Measurements from ENCODE around the gene CREB3L2.

The CREB3L2 gene

DNA sequence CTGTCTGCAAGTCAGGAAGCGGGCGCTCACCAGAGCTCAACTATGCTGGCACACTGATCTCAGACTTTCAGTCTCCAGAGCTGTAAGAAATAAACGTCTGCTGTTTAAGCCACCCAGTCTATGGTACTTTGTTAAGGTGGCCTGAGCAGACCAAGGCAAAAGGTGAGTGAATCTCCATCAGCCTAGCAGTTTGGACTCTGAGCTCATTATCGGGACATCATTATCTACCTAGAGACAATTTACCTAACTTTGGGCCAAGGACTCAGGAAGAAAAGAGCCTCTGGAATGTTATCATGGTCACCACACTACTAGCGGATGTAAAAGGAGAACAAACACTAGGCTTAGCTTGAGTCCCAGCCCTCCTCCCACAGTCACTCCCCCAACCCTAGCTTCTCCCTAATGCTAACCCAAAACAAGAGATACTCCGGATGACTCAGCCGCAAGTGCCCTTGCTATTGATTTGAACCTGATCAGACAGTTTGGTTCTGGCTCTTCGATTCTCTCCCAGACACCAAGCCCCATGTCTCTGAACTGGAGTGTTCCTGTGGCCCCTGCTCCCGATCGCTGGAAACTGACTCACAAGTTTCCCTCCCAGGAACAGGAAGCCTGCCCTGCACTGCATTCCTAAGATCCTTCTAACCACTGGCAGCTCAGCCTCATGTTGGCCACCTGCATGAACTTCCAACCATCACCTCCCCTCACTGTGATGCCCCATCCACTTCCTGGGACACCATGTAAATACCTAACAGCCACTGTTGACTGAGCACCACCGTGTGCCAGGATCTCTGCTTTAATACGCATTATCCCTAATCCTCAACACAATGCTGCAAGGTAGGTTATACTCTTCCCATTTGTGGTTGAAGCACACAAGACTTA, 34.5 kb downstream of the CREB3L2 start:
- no peaks in the 10 kb centered on the region for H3K36me3 ChIP-seq (ENCODE audit: control insufficient read depth, insufficient read depth, low read length, severe bottlenecking)
- no peak overlapping the region for H3K9ac ChIP-seq (ENCODE audit: low read length)
- H3K9me3 ChIP-seq (ENCODE audit: control insufficient read depth, low read length): no peaks in the 10 kb centered on the region
- no peaks in the 10 kb centered on the region for H3K27me3 ChIP-seq (replicated peaks; ENCODE audit: control insufficient read depth, insufficient read depth, low read length)
- DNase-seq (ENCODE audit: low read depth): no peak
- H3K4me3 ChIP-seq (ENCODE audit: low read length): no peak overlapping the region
- peaks cover 37% of the 10 kb centered on the region for H3K4me1 ChIP-seq (ENCODE audit: control insufficient read depth, insufficient read depth, low read length)

DNA sequence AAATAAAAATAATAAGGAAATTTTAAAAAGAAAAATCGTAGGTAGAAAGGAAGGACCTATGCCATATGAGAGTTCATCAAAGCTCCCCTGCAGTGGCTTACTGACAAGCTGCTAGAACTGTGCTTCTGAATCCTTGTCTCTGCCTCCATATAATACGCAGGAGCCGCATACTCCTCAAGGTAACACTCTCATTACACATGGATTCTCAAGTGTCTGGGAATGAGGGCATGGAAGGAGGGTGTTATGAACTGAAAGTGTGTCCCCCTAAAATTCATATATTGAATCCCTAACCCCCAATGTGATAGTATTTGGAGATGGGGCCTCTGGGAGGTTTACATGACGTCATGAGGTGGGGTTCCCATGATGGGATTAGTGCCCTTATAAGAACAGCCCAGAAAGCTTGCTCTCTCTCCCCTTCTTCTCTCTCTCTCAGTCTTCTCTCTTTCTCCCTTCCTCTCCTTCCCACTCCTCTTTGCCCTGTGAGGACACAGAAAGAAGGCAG, 35.2 kb downstream of the CREB3L2 start:
- H3K9me3 ChIP-seq (ENCODE audit: control insufficient read depth, low read length): no peaks in the 10 kb centered on the region
- no peaks in the 10 kb centered on the region for H3K36me3 ChIP-seq (ENCODE audit: control insufficient read depth, insufficient read depth, low read length, severe bottlenecking)
- H3K27me3 ChIP-seq (replicated peaks; ENCODE audit: control insufficient read depth, insufficient read depth, low read length): no peaks in the 10 kb centered on the region
- peaks cover 37% of the 10 kb centered on the region for H3K4me1 ChIP-seq (ENCODE audit: control insufficient read depth, insufficient read depth, low read length)
- H3K4me3 ChIP-seq (ENCODE audit: low read length): no peak overlapping the region
- DNase-seq (ENCODE audit: low read depth): no peak
- no peak overlapping the region for H3K9ac ChIP-seq (ENCODE audit: low read length)

DNA sequence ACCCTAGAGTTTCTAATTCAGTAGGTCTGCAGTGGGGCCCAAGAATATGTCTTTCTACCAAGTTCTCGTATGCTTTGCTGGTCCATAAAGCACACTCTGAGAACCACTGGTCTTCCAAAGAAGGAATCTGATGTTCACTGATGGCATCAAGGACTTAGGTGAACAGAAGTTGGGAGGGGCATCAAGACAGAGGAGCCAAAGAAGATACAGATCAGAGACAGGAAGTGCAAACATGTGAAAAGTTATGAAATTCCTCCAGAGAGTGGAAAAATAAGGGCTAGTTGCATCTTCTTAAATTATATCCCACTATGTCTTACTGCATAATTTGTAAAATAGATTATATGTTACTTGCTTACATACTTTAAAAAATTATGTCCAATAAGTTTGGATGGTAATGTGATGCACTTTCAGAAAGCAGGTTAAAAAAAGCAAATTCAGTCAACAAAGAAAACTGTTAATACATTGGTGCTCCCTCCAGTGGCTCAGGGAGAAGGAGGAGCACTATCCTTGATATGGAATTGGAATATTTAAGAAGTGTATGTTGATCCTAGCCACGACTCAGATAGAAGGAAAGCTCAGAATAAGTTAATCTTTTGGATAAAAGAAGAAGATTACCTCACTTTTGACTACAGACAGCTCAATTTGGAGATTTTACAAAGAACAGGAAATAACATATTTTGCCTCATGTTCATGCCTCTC, 35.8 kb downstream of the CREB3L2 start:
- Histone ChIP-seq H3K4me1 (ENCODE audit: control insufficient read depth, insufficient read depth, low read length) (peaks cover 34% of the 10 kb centered on the region), H3K4me3 (ENCODE audit: low read length) (no peak overlapping the region), H3K36me3 (ENCODE audit: control insufficient read depth, insufficient read depth, low read length, severe bottlenecking) (no peaks in the 10 kb centered on the region), H3K9me3 (ENCODE audit: control insufficient read depth, low read length) (no peaks in the 10 kb centered on the region), H3K27me3 (replicated peaks; ENCODE audit: control insufficient read depth, insufficient read depth, low read length) (no peaks in the 10 kb centered on the region), H3K9ac (ENCODE audit: low read length) (no peak overlapping the region)
- DNase-seq (ENCODE audit: low read depth): no peak

DNA sequence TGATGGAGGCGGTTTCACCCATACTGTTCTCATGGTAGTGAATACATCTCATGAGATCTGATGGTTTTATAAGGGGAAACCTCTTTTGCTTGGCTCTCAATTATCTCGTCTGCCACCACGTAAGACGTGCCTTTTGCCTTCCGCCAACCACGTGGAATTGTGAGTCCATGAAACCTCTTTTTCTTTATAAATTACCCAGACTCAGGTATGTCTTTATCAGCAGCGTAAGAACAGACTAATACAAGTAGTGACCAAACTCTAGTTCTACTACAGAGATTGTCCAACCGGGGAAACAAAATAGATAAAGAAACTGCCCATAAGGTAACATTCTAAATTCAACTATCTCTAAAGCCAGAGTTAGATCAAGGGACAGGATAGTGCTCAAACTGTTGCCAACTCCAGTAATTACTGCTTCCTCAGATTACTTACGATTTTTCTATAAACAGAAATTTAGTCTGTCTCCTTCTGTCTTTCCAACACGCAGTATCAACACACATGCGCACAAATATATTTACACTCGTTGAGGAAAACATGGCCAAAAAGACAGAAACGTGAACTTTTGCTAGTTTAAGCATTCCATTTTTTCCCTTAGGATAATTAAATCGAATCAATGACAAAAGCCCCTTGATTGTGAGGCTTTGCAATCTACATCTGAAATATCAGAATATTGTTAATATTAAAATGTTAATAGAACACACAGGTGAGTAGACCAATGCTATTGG, 36.9 kb downstream of the CREB3L2 start:
- Histone ChIP-seq H3K4me1 (ENCODE audit: control insufficient read depth, insufficient read depth, low read length) (peaks cover 23% of the 10 kb centered on the region), H3K9me3 (ENCODE audit: control insufficient read depth, low read length) (no peaks in the 10 kb centered on the region), H3K36me3 (ENCODE audit: control insufficient read depth, insufficient read depth, low read length, severe bottlenecking) (no peaks in the 10 kb centered on the region), H3K4me3 (ENCODE audit: low read length) (no peak overlapping the region), H3K9ac (ENCODE audit: low read length) (no peak overlapping the region), H3K27me3 (replicated peaks; ENCODE audit: control insufficient read depth, insufficient read depth, low read length) (no peaks in the 10 kb centered on the region)
- DNase-seq (ENCODE audit: low read depth): no peak

DNA sequence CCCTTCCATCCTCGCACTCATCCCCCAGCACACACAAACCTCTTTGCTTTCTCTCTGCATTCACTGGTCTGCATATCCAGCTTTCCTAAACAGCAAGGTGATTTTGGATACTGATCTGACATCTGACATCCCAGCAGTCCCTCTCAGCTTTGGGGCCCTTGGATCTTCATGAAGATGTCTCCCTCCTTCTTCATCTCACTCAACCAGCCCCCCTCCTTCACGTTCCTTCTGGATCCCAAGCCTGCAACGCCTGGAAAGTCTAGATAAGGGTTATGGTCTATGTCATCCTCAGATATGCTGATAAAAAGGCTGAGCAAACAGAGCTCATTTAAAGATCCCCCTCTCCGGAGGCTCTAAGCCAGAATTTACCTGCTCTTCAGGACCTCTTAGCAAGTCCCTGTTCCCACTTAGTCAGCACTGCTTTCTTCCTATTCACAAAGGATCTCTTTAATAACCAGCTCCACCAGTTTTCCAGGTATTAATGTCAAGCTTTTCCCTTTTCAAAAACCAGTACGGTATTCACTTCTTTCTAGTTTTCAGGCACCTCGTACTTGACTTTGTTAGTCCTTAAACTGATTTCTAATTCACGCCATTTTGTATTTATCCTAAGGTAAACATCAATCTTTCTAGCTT, 38.9 kb downstream of the CREB3L2 start:
- DNase-seq (ENCODE audit: low read depth): no peak
- H3K36me3 ChIP-seq (ENCODE audit: control insufficient read depth, insufficient read depth, low read length, severe bottlenecking): no peaks in the 10 kb centered on the region
- H3K27me3 ChIP-seq (replicated peaks; ENCODE audit: control insufficient read depth, insufficient read depth, low read length): no peaks in the 10 kb centered on the region
- H3K4me3 ChIP-seq (ENCODE audit: low read length): no peak overlapping the region
- no peak overlapping the region for H3K9ac ChIP-seq (ENCODE audit: low read length)
- no peaks in the 10 kb centered on the region for H3K9me3 ChIP-seq (ENCODE audit: control insufficient read depth, low read length)
- H3K4me1 ChIP-seq (ENCODE audit: control insufficient read depth, insufficient read depth, low read length): peaks cover 20% of the 10 kb centered on the region

DNA sequence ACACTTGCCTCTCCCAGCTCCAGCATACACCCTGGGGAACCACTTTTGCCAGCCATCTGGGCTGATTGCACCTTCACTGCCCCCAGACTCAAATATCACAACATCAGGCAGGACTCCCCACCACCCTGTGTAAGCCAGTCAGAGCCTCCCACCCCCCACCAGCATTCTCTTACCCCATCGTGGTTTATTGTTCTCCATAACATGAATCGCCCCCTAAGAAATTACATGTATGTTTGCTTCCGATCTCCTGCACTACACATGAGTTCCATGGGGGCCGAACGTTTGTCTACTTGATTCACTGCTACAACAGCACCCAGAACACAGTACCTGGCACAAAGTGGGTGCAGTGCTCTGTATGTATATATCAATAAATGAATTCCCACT, 39.4 kb downstream of the CREB3L2 start:
- Histone ChIP-seq H3K36me3 (ENCODE audit: control insufficient read depth, insufficient read depth, low read length, severe bottlenecking) (no peaks in the 10 kb centered on the region), H3K27me3 (replicated peaks; ENCODE audit: control insufficient read depth, insufficient read depth, low read length) (no peaks in the 10 kb centered on the region), H3K9ac (ENCODE audit: low read length) (no peak overlapping the region), H3K4me3 (ENCODE audit: low read length) (no peak overlapping the region), H3K4me1 (ENCODE audit: control insufficient read depth, insufficient read depth, low read length) (peaks cover 21% of the 10 kb centered on the region), H3K9me3 (ENCODE audit: control insufficient read depth, low read length) (no peaks in the 10 kb centered on the region)
- DNase-seq (ENCODE audit: low read depth): no peak

DNA sequence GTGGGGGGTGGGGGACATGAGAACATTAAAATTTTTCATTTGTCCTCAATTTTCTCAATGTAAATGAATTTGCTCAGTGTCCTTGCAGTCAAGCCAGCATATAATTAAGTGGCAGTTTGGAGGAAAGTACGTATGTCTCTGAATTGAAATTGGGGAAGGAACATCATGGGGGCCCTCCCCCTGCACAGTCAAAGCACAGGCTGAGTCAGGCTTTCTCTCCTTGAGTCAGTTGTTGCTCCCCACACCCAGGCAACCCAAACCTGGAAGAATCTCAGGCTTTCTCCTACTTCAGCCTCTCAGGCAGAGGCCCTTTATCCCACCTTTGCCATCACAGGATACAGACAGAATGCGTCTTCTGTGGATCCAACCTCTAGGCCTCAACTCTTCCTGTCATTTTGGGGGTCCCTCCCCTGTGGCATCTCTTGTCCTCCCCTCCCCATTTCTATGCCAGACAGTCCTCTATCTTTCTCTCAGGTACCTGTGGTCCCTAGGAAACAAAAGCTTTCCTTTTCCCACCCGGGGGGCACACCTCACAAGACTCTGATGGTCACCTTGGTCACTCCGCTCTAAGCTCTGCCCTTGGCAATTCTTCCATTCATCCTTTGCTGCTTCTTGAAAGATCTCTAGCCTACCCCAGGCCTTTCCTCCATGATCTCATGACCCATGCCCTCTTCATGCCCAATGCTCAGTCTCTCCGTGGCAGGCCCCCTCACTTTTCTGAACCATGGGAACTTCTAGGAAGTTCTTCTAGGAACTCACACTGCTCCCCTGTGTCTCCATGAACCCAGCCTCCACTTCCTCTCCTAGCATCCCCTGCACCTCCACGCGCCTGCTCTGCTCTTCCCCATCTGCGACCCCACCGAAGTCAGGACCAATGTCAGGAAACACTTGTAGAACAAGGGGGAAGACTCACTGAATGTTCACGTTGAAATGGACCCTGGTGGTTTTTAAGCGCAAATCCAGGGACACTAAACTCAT, 40.4 kb downstream of the CREB3L2 start:
- Histone ChIP-seq H3K4me1 (ENCODE audit: control insufficient read depth, insufficient read depth, low read length) (peaks cover 28% of the 10 kb centered on the region), H3K9ac (ENCODE audit: low read length) (no peak overlapping the region), H3K36me3 (ENCODE audit: control insufficient read depth, insufficient read depth, low read length, severe bottlenecking) (no peaks in the 10 kb centered on the region), H3K27me3 (replicated peaks; ENCODE audit: control insufficient read depth, insufficient read depth, low read length) (no peaks in the 10 kb centered on the region), H3K9me3 (ENCODE audit: control insufficient read depth, low read length) (no peaks in the 10 kb centered on the region), H3K4me3 (ENCODE audit: low read length) (no peak overlapping the region)
- DNase-seq (ENCODE audit: low read depth): no peak

DNA sequence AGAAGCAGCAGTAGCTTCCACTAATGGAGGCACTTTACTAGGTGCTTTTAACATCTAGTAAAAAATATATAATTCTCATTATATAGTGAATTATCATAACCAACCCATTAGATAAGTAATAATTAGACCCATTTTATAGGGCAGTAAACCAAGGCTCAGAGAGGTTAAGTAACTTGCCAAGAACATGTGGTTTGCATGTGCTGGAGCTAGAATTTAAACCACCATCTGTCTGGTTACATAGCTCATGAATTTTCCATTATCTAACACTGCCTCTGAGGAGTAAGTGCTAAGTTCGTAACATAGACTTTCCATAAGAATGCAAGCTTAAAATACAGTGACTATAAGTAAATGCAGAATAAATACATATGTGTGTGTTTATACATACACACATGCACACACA, 41.9 kb downstream of the CREB3L2 start:
- Histone ChIP-seq H3K4me1 (ENCODE audit: control insufficient read depth, insufficient read depth, low read length) (peaks cover 31% of the 10 kb centered on the region), H3K9me3 (ENCODE audit: control insufficient read depth, low read length) (no peaks in the 10 kb centered on the region), H3K36me3 (ENCODE audit: control insufficient read depth, insufficient read depth, low read length, severe bottlenecking) (no peaks in the 10 kb centered on the region), H3K4me3 (ENCODE audit: low read length) (no peak overlapping the region), H3K27me3 (replicated peaks; ENCODE audit: control insufficient read depth, insufficient read depth, low read length) (no peaks in the 10 kb centered on the region), H3K9ac (ENCODE audit: low read length) (no peak overlapping the region)
- no peak for DNase-seq (ENCODE audit: low read depth)

DNA sequence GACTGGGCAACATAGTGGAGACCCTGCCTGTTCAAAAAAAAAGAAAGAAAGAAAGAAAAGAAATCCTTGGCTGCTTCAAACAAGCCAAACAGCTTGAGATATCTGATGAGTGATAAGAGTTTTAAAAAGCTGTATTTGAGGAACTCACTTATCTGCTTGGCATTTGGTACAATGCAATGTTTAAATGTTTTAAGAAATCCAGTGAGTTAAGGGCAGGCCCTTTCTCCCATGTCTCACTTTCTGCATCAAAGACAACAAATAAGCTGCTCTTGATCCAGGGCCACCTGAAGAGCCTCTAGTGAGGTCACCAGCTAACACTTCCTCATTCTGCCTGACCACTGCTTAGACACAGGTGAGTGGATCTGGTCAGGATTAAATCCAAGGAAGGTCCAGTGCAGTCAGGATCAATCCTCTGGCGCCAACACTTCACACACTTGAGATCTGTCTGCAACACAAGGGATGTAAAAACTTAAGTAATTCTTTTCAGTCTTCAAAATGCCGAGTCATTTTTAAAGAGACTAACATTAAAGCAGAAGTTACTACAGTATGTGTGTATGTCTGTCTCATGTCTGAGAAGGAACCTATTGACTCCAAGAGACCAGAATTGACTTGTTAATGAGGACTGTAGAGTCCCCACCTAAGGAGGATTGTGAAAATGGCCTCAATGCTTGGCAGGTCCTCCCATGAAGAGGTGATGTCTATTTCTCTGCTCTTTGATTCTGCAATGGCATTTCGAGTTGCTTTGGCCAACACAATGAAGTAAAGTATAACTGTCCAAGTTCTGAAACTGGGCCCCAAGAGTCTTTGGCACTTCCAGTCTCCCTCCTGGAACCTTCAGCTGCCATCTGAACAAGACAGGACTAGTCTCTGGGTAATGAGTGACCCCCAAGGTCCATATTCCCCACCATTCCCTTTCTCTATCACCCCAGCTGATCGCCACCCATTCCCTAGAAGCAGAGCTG, 43.1 kb downstream of the CREB3L2 start:
- Histone ChIP-seq H3K4me1 (ENCODE audit: control insufficient read depth, insufficient read depth, low read length) (peaks cover 33% of the 10 kb centered on the region), H3K9ac (ENCODE audit: low read length) (no peak overlapping the region), H3K27me3 (replicated peaks; ENCODE audit: control insufficient read depth, insufficient read depth, low read length) (no peaks in the 10 kb centered on the region), H3K36me3 (ENCODE audit: control insufficient read depth, insufficient read depth, low read length, severe bottlenecking) (no peaks in the 10 kb centered on the region), H3K4me3 (ENCODE audit: low read length) (no peak overlapping the region), H3K9me3 (ENCODE audit: control insufficient read depth, low read length) (no peaks in the 10 kb centered on the region)
- no peak for DNase-seq (ENCODE audit: low read depth)

Measured in adipocyte (in vitro differentiated cells).